H1 (cell line): ENCODE data around the gene ACBD4. TPM values are rescaled to one million over a fixed set of nuclear protein-coding genes. Genes with fewer than 3 reads are reported as not detected.
A peak's percentile ranks its signal among the peaks of the same experiment; 100 is the strongest.

Experiments
- CTCF ChIA-PET: fragments of 300-600 bp; sonication (Branson Sonifier 250); formaldehyde crosslinking; loops from one replicate; lab custom pipeline; 2021; ENCODE audit not compliant: partially characterized antibody; lab: Charles Lee
- POLR2A ChIA-PET: fragments of 300-600 bp; sonication (Branson Sonifier 250); formaldehyde crosslinking; loops from one replicate; lab custom pipeline; 2021; ENCODE audit warnings: inconsistent platforms; ENCODE audit not compliant: partially characterized antibody; lab: Charles Lee
- DNase-seq, 2 experiments: peaks; one replicate each; pipeline versions ENCODE4 v3.0.0 to v3.0.0-alpha.2; 2010 to 2022; ENCODE audit warnings: low spot score in 2 of 2, low read depth in 1 of 2, mixed read lengths in 1 of 2
- FAIRE-seq: peaks from 2 replicates; lab custom pipeline; 2011; peaks lifted over from hg19 to GRCh38; lab: Jason Lieb, UNC
- H2AFZ ChIP-seq: 2 replicates; pipeline ENCODE4 v1.8.1; 2012; ENCODE audit warnings: low read length, inconsistent platforms
- H2AK5ac ChIP-seq: 2 replicates; pipeline ENCODE4 v1.6.1; 2013; ENCODE audit warnings: low read depth, low read length
- H2BK120ac ChIP-seq: replicated peaks from 2 replicates; pipeline ENCODE3; 2013; ENCODE audit warnings: low read depth, low read length, inconsistent platforms
- H2BK12ac ChIP-seq: 2 replicates; pipeline ENCODE4 v1.6.1; 2013; ENCODE audit warnings: low read depth, low read length
- H2BK15ac ChIP-seq: 2 replicates; pipeline ENCODE4 v1.6.1; 2013; ENCODE audit warnings: low read length
- H2BK20ac ChIP-seq: 2 replicates; pipeline ENCODE4 v1.6.1; 2013; ENCODE audit warnings: low read length
- H2BK5ac ChIP-seq: 2 replicates; pipeline ENCODE4 v1.6.1; 2013; ENCODE audit warnings: low read depth, low read length
- H3K14ac ChIP-seq: 2 replicates; pipeline ENCODE4 v1.6.1; 2013; ENCODE audit warnings: inconsistent platforms; ENCODE audit not compliant: insufficient read length
- H3K18ac ChIP-seq: 2 replicates; pipeline ENCODE4 v1.6.1; 2013; ENCODE audit warnings: low read length; ENCODE audit errors: extremely low read depth
- H3K23ac ChIP-seq: 2 replicates; pipeline ENCODE4 v1.6.1; 2013; ENCODE audit warnings: inconsistent platforms; ENCODE audit not compliant: insufficient read length
- H3K23me2 ChIP-seq: 2 replicates; pipeline ENCODE4 v1.6.1; 2013; ENCODE audit warnings: low read depth, low read length
- H3K27ac ChIP-seq: 2 replicates; pipeline ENCODE4 v1.6.1; 2011; ENCODE audit warnings: low read depth, low read length, inconsistent platforms
- H3K27me3 ChIP-seq, 4 experiments: replicated peaks in 1 of 4; 1 replicate in 1 of 4; 2 replicates in 3 of 4; pipeline versions ENCODE4 v1.6.1 to v1.8.1; 2011 to 2013; ENCODE audit warnings: low read length in 3 of 4, mild to moderate bottlenecking in 3 of 4, inconsistent platforms in 2 of 4, mixed read lengths in 2 of 4, moderate library complexity in 1 of 4; ENCODE audit not compliant: control insufficient read depth in 3 of 4, insufficient read depth in 3 of 4; ENCODE audit errors: extremely low read depth in 1 of 4
- H3K36me3 ChIP-seq, 4 experiments: 2 replicates each; pipeline versions ENCODE4 v1.6.1 to v1.8.1; 2011 to 2013; ENCODE audit warnings: mild to moderate bottlenecking in 4 of 4, low read length in 3 of 4, moderate library complexity in 2 of 4, control low read depth in 1 of 4, inconsistent platforms in 1 of 4; ENCODE audit not compliant: insufficient read depth in 4 of 4, control insufficient read depth in 2 of 4
- H3K4ac ChIP-seq: replicated peaks from 2 replicates; pipeline ENCODE3; 2013; ENCODE audit warnings: low read length, low read depth, mixed read lengths, inconsistent platforms; ENCODE audit not compliant: insufficient read length
- H3K4me1 ChIP-seq, 4 experiments: replicated peaks in 1 of 4; 1 replicate in 1 of 4; 2 replicates in 3 of 4; pipeline versions ENCODE4 v1.6.1 to v1.8.1; 2011 to 2013; ENCODE audit warnings: low read length in 3 of 4, inconsistent platforms in 2 of 4, mixed read lengths in 1 of 4; ENCODE audit not compliant: insufficient read depth in 4 of 4, control insufficient read depth in 3 of 4
- H3K4me2 ChIP-seq, 2 experiments: 2 replicates each; pipeline versions ENCODE4 v1.6.1 to v1.8.1; 2011 to 2013; ENCODE audit warnings: low read depth in 2 of 2, low read length in 2 of 2, control low read depth in 1 of 2, inconsistent platforms in 1 of 2, mild to moderate bottlenecking in 1 of 2; ENCODE audit not compliant: insufficient read depth in 1 of 2
- H3K4me3 ChIP-seq, 4 experiments: fragments of 200-600, 300-600 bp in 1 of 4; sonication (generic), shearing (Covaris generic), sonication (Bioruptor Twin) in 1 of 4; 2 replicates each; pipeline versions ENCODE4 v1.5.1 to v1.8.1; 2011 to 2016; ENCODE audit warnings: low read length in 4 of 4, low read depth in 3 of 4, control low read depth in 2 of 4, inconsistent platforms in 2 of 4, mild to moderate bottlenecking in 2 of 4, mixed read lengths in 1 of 4, moderate library complexity in 1 of 4; ENCODE audit not compliant: insufficient read depth in 2 of 4; ENCODE audit errors: extremely low read depth in 1 of 4
- H3K56ac ChIP-seq: replicated peaks from 2 replicates; pipeline ENCODE3; 2013; ENCODE audit warnings: low read depth, mild to moderate bottlenecking, mixed read lengths, low read length, inconsistent platforms; ENCODE audit not compliant: insufficient read length
- H3K79me1 ChIP-seq: 2 replicates; pipeline ENCODE4 v1.6.1; 2013; ENCODE audit warnings: low read depth, low read length, control low read depth
- H3K79me2 ChIP-seq, 2 experiments: 2 replicates each; pipeline versions ENCODE4 v1.6.1 to v1.8.1; 2012 to 2013; ENCODE audit warnings: low read length in 2 of 2, mild to moderate bottlenecking in 2 of 2, inconsistent platforms in 1 of 2; ENCODE audit not compliant: insufficient read depth in 2 of 2, control insufficient read depth in 1 of 2
- H3K9ac ChIP-seq, 4 experiments: replicated peaks in 1 of 4; 1 replicate in 1 of 4; 2 replicates in 3 of 4; pipeline versions ENCODE4 v1.6.1 to v1.8.1; 2011 to 2013; ENCODE audit warnings: low read depth in 3 of 4, low read length in 3 of 4, control low read depth in 2 of 4, mild to moderate bottlenecking in 2 of 4, moderate library complexity in 2 of 4, inconsistent platforms in 1 of 4; ENCODE audit errors: extremely low read depth in 1 of 4
- H3K9me3 ChIP-seq, 2 experiments: 2 replicates each; pipeline versions ENCODE4 v1.6.1 to v1.8.1; 2012 to 2013; ENCODE audit warnings: mild to moderate bottlenecking in 2 of 2, moderate library complexity in 2 of 2, control low read depth in 1 of 2, inconsistent platforms in 1 of 2, low read depth in 1 of 2, low read length in 1 of 2, mixed read lengths in 1 of 2; ENCODE audit not compliant: insufficient read depth in 2 of 2
- H4K20me1 ChIP-seq, 2 experiments: replicated peaks in 1 of 2; 2 replicates each; pipeline versions ENCODE3 to v1.8.1; 2011 to 2013; ENCODE audit warnings: inconsistent platforms in 2 of 2, low read length in 2 of 2, mild to moderate bottlenecking in 1 of 2; ENCODE audit not compliant: insufficient read depth in 2 of 2, control insufficient read depth in 1 of 2
- H4K5ac ChIP-seq: 2 replicates; pipeline ENCODE4 v1.6.1; 2013; ENCODE audit warnings: low read length, low read depth, mixed read lengths, inconsistent platforms; ENCODE audit not compliant: insufficient read length
- H4K8ac ChIP-seq: 2 replicates; pipeline ENCODE4 v1.8.0; 2013; ENCODE audit warnings: mild to moderate bottlenecking, moderate library complexity, low read length, inconsistent platforms; ENCODE audit not compliant: insufficient read depth; ENCODE audit errors: extremely low read depth
- H4K91ac ChIP-seq: replicated peaks from 2 replicates; pipeline ENCODE3; 2013; ENCODE audit warnings: low read length, mixed read lengths, inconsistent platforms; ENCODE audit not compliant: insufficient read length
- ATF3 ChIP-seq: IDR thresholded peaks from 2 replicates; pipeline ENCODE4 v1.6.1; 2011; ENCODE audit warnings: low read depth, mild to moderate bottlenecking, low read length; ENCODE audit not compliant: insufficient read depth
- BCL11A ChIP-seq, 2 experiments: IDR thresholded peaks; one replicate each; pipeline ENCODE4 v1.6.1; 2011; ENCODE audit warnings: low read depth in 2 of 2, low read length in 2 of 2, mild to moderate bottlenecking in 2 of 2
- CTCF ChIP-seq, 3 experiments: IDR thresholded peaks; 1 replicate in 2 of 3; 2 replicates in 1 of 3; pipeline versions ENCODE4 v1.5.1 to v1.6.1; 2011; ENCODE audit warnings: low read length in 3 of 3, mild to moderate bottlenecking in 3 of 3, inconsistent platforms in 2 of 3, low read depth in 1 of 3, moderate library complexity in 1 of 3; ENCODE audit not compliant: insufficient read depth in 1 of 3; ENCODE audit errors: control extremely low read depth in 1 of 3
- FOSL1 ChIP-seq: IDR thresholded peaks from 2 replicates; pipeline ENCODE4 v1.6.1; 2011; ENCODE audit warnings: mild to moderate bottlenecking, low read depth, low read length, moderate library complexity; ENCODE audit not compliant: insufficient read depth
- RBBP5 ChIP-seq: IDR thresholded peaks from 2 replicates; pipeline ENCODE4 v1.7.1; 2012; ENCODE audit warnings: low read depth, mild to moderate bottlenecking, inconsistent platforms, low read length, moderate library complexity, borderline replicate concordance
- RNF2 ChIP-seq: fragments of 200-900, 300-1000 bp; sonication (generic); IDR thresholded peaks from 2 replicates; pipeline ENCODE4 v1.7.1; 2016; ENCODE audit warnings: borderline replicate concordance, low read depth, mild to moderate bottlenecking, antibody characterized with exemption, low read length; ENCODE audit not compliant: poor library complexity, severe bottlenecking; ENCODE audit errors: missing control alignments
- SIX5 ChIP-seq: IDR thresholded peaks from 2 replicates; pipeline ENCODE4 v1.6.1; 2011; ENCODE audit warnings: mild to moderate bottlenecking, low read depth, low read length
- TAF7 ChIP-seq: optimal IDR thresholded peaks from 2 replicates; pipeline ENCODE3; 2011; ENCODE audit warnings: low read depth, mild to moderate bottlenecking, inconsistent platforms, low read length, moderate library complexity, borderline replicate concordance
- TEAD4 ChIP-seq: IDR thresholded peaks from 2 replicates; pipeline ENCODE4 v1.6.1; 2012; ENCODE audit warnings: low read depth, low read length, inconsistent platforms, mixed read lengths
- ZNF274 ChIP-seq: IDR thresholded peaks from 2 replicates; pipeline ENCODE4 v1.7.0; 2012; ENCODE audit warnings: low read length, borderline replicate concordance; ENCODE audit errors: extremely low read depth
- WGBS, 2 experiments: shearing (Covaris generic) in 1 of 2; methylation state at CpG; one replicate each; pipeline versions ENCODE4 v1.1.6 to v1.1.7; 2013 to 2015; ENCODE audit warnings: low lambda C conversion rate in 2 of 2, mixed read lengths in 2 of 2, inconsistent platforms in 1 of 2, low coverage in 1 of 2, missing lambda C conversion rate in 1 of 2; ENCODE audit not compliant: insufficient replicate concordance in 2 of 2, insufficient coverage in 1 of 2, insufficient read length in 1 of 2; ENCODE audit errors: extremely low coverage in 1 of 2, missing lambda C conversion rate in 1 of 2; 5-methylcytosine and 5-hydroxymethylcytosine counted together
- polyA plus RNA-seq, 7 experiments: library from polyadenylated mRNA; depleted of rRNA in 3 of 7; stranded (reverse) in 5 of 7; unstranded in 2 of 7; fragments of >200 nt in 5 of 7; fragments of 200-250 nt in 2 of 7; gene quantifications; 1 replicate in 5 of 7; 2 replicates in 1 of 7; 4 replicates in 1 of 7; pipeline versions ENCODE4 v1.2.1 to v1.2.3, GENCODE V29; 2011 to 2013; ENCODE audit warnings: missing spikeins in 2 of 7, mixed read lengths in 2 of 7
- total RNA-seq: library from RNA; stranded (reverse); fragmentation: NEBNext Ultra II Directional; extraction: Animal tissue kit (Norgen Biotek cat#: 25700); gene quantifications from 2 replicates; pipeline ENCODE4 v1.2.1, GENCODE V29; 2021

Gene ACBD4
- total and polyA plus RNA-seq, 2 of the 8 experiments (the other 6 are each of a cell fraction or from before 2014, with no cell fraction given), result 7.3 to 10.7 TPM

GRCh38 chr17:45088741-45089140 is 46.7 kb upstream of the ACBD4 start:
- Histone ChIP-seq H3K9ac (no peak overlapping the region), H4K8ac (peak overlapping the region; percentile 84; the same call in 1 of the 2 replicates), H4K5ac (no peak overlapping the region), H3K4me2 (no peak overlapping the region), H2BK5ac (no peak overlapping the region), H2AK5ac (no peak overlapping the region), H2AFZ (no peak overlapping the region), H2BK20ac (no peak overlapping the region), H4K91ac (no peak overlapping the region), H3K79me2 (no peaks in the 10 kb centered on the region), H3K9me3 (no peaks in the 10 kb centered on the region), H3K36me3 (peaks cover 20 to 68% (median 50%) of the 10 kb centered on the region in 4 experiments), H3K27me3 (no peaks in the 10 kb centered on the region), H3K4me3 (no peak overlapping the region), H2BK120ac (no peak overlapping the region), H3K4me1 (peaks cover 0 to 7% (median 0%) of the 10 kb centered on the region in 4 experiments; a peak in 3 of 7 replicates), H3K4ac (no peak overlapping the region), H2BK15ac (no peak overlapping the region), H2BK12ac (no peak overlapping the region), H3K79me1 (no peaks in the 10 kb centered on the region; the same call in 1 of the 2 replicates), H3K23me2 (no peaks in the 10 kb centered on the region; the same call in 1 of the 2 replicates), H4K20me1 (peaks cover 0 to 15% of the 10 kb centered on the region in 2 experiments), H3K14ac (no peak overlapping the region), H3K27ac (no peak overlapping the region), H3K56ac (no peak overlapping the region), H3K23ac (no peak overlapping the region), H3K18ac (no peak overlapping the region)
- DNase-seq (no peak), FAIRE-seq (no peak)
- CTCF ChIA-PET, result interaction anchor here (0.6 to 3.7 kb wide), 5 partner anchors 8 to 396 kb away, joined by 3 to 19 read pairs (median 5); no protein-coding TSS in a partner anchor
- POLR2A ChIA-PET, result interaction anchor here (2.0 kb wide), 1 partner anchor 60 kb away, joined by 8 read pairs; the partner anchor contains the start of gene HEXIM1
- WGBS, 2 experiments, result 95% methylated on average over 3 of the region's 3 CpGs; no CpG with 5 or more reads in 1 of the 2 experiments
- TF ChIP-seq FOSL1 (no peak), TEAD4 (no peak), SIX5 (no peak), BCL11A (IDR thresholded peaks at IDR 0.05; ENCODE audit: low read depth in 2 of 2, low read length in 2 of 2) (no peak), RNF2 (no peak), CTCF (IDR thresholded peaks at IDR 0.05; ENCODE audit: control extremely low read depth in 1 of 3, insufficient read depth in 1 of 3, low read depth in 1 of 3, low read length in 3 of 3) (no peak), RBBP5 (no peak), ATF3 (no peak), TAF7 (no peak), ZNF274 (no peak)
